Left colon (tissue), 2 donors: ENCODE measurements around the gene COL11A2. TPM values are rescaled to one million over a fixed set of nuclear protein-coding genes. Genes with fewer than 3 reads are reported as not detected.

Experiments
- microRNA-seq, 2 donors: library from miRNA; unstranded; fragments of <30 nt; microRNA quantifications; one replicate each; pipeline versions ENCODE4 v1.1.0 to v1.2.0, GENCODE V29; 2020
- total RNA-seq, 2 donors: library from RNA; stranded (reverse); fragmentation: NEBNext Ultra II Directional; extraction: Animal tissue kit (Norgen Biotek cat#: 25700); gene quantifications; one replicate each; pipeline ENCODE4 v1.2.1, GENCODE V29; 2021
- donor health status: DM: no; HTN: no; CAD: no.
- donor health status: DM: yes; HTN: yes; CAD: no.

COL11A2 gene
- total RNA-seq, 2 donors from 2014 or later = 0.45 to 0.55 TPM

Small RNAs within 50 kb of the gene (microRNA-seq; reads per million reads assigned to microRNA genes)
- 1.6 to 6.8 reads per million in 2 donors for gene MIR219A1

Other genes starting within 250 kb of the COL11A2 start
- gene HLA-DMA, start 239.4 kb downstream of the COL11A2 start, total RNA-seq = 10 to 100 TPM; 11.8 to 22.1 TPM
- 100 to 1,000 TPM; 128 TPM for gene BRD2, start 223.9 kb downstream of the COL11A2 start, total RNA-seq
- gene HLA-DOA, start 182.9 kb downstream of the COL11A2 start, total RNA-seq = 1 to 10 TPM in 1 of 2 donors, under 1 TPM in 1; 0.92 to 4.7 TPM
- 100 to 1,000 TPM in 1 of 2 donors, 10 to 100 TPM in 1; 14.8 to 103 TPM for gene HLA-DPA1, start 118.8 kb downstream of the COL11A2 start, total RNA-seq
- gene HLA-DPB1, start 116.5 kb downstream of the COL11A2 start, total RNA-seq = 10 to 100 TPM; 15.1 to 65.5 TPM
- 10 to 100 TPM; 34.4 to 37.0 TPM for gene RXRB, start 8.2 kb upstream of the COL11A2 start, total RNA-seq
- 100 to 1,000 TPM; 128 to 203 TPM for gene SLC39A7, start 8.4 kb upstream of the COL11A2 start, total RNA-seq
- gene HSD17B8, start 12.2 kb upstream of the COL11A2 start, total RNA-seq = 10 to 100 TPM; 22.4 to 23.7 TPM
- 10 to 100 TPM; 27.4 to 29.7 TPM for gene RING1, start 16.0 kb upstream of the COL11A2 start, total RNA-seq
- gene VPS52, start 79.4 kb upstream of the COL11A2 start, total RNA-seq = 10 to 100 TPM; 60.2 to 68.4 TPM
- 1,000 to 10,000 TPM; 1,882 to 2,045 TPM for gene RPS18, start 79.6 kb upstream of the COL11A2 start, total RNA-seq
- 10 to 100 TPM; 34.8 to 40.3 TPM for gene B3GALT4, start 84.7 kb upstream of the COL11A2 start, total RNA-seq
- 10 to 100 TPM; 27.7 to 29.3 TPM for gene WDR46, start 96.8 kb upstream of the COL11A2 start, total RNA-seq
- 10 to 100 TPM; 36.8 to 45.7 TPM for gene PFDN6, start 97.1 kb upstream of the COL11A2 start, total RNA-seq
- 10 to 100 TPM; 21.5 to 35.0 TPM for gene RGL2, start 106.5 kb upstream of the COL11A2 start, total RNA-seq
- 100 to 1,000 TPM; 229 to 283 TPM for gene TAPBP, start 121.6 kb upstream of the COL11A2 start, total RNA-seq
- 10 to 100 TPM; 19.9 to 21.3 TPM for gene ZBTB22, start 125.3 kb upstream of the COL11A2 start, total RNA-seq
- 10 to 100 TPM; 33.5 to 35.3 TPM for gene DAXX, start 130.5 kb upstream of the COL11A2 start, total RNA-seq
- 10 to 100 TPM in 1 of 2 donors, 1 to 10 TPM in 1; 4.1 to 14.7 TPM for gene KIFC1, start 199.4 kb upstream of the COL11A2 start, total RNA-seq
- 10 to 100 TPM; 28.3 to 41.2 TPM for gene PHF1, start 218.5 kb upstream of the COL11A2 start, total RNA-seq
- 100 to 1,000 TPM; 162 to 169 TPM for gene CUTA, start 225.6 kb upstream of the COL11A2 start, total RNA-seq
- gene SYNGAP1, start 227.6 kb upstream of the COL11A2 start, total RNA-seq = 1 to 10 TPM; 6.8 to 9.1 TPM